ENCODE measurements around the gene MAGEB3. TPM values are rescaled to one million over a fixed set of nuclear protein-coding genes. Genes with fewer than 3 reads are reported as not detected.

The MAGEB3 gene
- polyA plus RNA-seq, 3 donors = not detected

GRCh38 chrX:30262763-30263162 lies 32.3 kb downstream of the MAGEB3 start:
- 70 to 80% (median 74%) methylated on average over 1 of the region's 1 CpG for WGBS, 3 donors
- no peak overlapping the region for H3K27ac ChIP-seq (ENCODE audit: low read depth, low read length)

DNA sequence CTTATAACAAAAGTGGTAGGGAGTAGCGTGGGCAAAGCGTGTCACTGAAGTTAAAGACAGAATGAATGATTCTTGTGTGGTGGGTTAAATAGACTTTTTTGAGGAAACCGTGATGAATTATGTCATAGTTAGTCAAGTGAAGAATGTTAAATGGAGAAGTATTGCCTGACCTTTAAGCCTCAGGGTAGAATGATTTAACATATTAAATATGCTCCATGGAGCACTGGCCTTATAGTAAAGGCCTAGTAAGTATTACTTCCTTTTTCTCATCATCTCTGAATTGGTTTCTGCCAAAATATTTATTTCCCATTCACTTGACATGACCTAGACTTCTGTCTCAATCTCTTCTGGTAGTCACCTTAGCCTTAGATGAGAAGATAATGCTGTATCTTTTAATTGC lies 40.2 kb downstream of the MAGEB3 start:
- H3K27ac ChIP-seq (ENCODE audit: low read depth, low read length) = no peak overlapping the region
- 71 to 94% (median 82%) methylated on average over 3 of the region's 3 CpGs for WGBS, 3 donors

- 9 to 30% (median 21%) methylated on average over 1 of the region's 1 CpG for WGBS, 3 donors
- H3K27ac ChIP-seq (ENCODE audit: low read depth, low read length) = no peak overlapping the region
Measured at GRCh38 chrX:30275498-30275897, 45.0 kb downstream of the MAGEB3 start.

- no peak overlapping the region for H3K27ac ChIP-seq (ENCODE audit: low read depth, low read length)
- 41 to 92% (median 69%) methylated on average over 1 of the region's 1 CpG for WGBS, 3 donors
Measured at GRCh38 chrX:30278365-30278764, 47.9 kb downstream of the MAGEB3 start.

DNA sequence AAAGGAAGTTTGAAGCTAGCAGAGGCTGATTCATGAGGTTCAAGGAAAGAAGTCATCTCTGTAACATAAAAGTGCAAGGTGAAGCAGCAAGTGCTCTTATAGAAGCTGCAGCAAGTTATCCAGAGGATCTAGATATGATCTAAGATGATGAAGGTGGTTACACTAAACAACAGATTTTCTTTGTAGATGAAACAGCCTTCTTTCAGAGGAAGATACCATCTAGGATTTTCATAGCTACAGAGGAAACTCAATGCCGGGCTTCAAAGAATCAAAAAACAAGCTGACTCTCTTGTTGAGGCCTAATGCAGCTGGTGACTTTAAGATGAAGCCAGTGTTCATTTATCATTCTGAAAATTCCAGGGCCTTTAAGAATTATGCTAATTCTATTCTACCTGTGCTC lies 50.0 kb downstream of the MAGEB3 start:
- WGBS, 3 donors = 82 to 94% (median 93%) methylated on average over 1 of the region's 1 CpG
- H3K27ac ChIP-seq (ENCODE audit: low read depth, low read length) = no peak overlapping the region

DNA sequence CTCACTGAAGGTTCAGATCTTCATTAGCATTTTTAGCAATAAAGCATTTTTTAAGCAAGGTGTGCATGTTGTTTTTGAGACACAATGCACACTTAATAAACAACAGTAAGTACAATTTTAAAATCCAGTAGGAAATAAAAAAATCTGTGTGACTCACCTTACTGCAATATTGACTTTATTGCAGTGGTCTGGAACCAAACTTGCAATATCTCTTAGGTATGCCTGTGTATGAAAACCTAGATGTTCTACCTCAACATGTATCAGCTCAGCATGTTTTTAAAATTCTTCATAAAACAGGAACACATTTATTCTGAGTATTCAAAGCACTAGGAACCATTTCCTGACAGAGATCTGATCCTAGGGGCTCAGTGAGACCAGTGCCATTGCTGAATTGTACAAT lies 52.1 kb downstream of the MAGEB3 start:
- no peak overlapping the region for H3K27ac ChIP-seq (ENCODE audit: low read depth, low read length)

DNA sequence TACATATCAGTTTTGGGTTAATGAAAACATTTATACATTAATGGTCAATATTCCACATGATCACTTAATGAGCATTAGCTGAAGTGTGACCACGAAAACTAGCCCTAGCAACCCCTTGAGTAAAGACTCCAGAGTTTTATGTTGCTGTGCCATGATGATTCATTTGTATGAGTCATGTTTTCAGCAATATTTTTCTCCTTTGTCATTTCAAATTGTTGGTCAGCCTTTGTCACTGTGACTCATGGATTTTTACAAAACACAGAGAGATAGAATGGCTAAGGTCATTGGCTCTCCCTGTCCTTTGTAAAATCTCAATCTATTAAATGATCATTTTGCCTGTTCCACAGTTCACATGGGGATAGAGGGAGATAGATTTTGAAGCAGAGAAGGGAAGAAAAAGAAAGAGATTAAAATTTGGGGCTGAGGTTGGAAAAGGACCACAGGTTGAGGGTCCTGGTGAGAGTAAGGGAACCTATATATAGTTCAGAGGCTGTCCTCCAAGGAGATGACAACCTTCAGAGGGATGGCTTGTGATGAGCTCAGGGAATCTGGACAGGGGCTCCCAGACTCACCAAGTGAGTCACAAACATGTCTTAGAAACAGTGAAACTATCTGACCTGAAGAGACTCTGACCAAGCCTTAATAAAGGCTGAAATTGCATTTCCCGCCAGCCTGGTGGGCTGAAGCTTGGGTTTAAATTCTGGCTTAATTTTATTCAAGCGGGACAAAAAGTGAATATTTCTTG lies 53.2 kb downstream of the MAGEB3 start:
- H3K27ac ChIP-seq (ENCODE audit: low read depth, low read length) = no peak overlapping the region
- 54 to 76% (median 74%) methylated on average over 3 of the region's 3 CpGs for WGBS, 3 donors

Other genes with a start within 250 kb of the MAGEB3 start
- gene MAGEB2, start 15.1 kb upstream of the MAGEB3 start, polyA plus RNA-seq = not detected
- not detected for gene MAGEB4, start 11.3 kb downstream of the MAGEB3 start, polyA plus RNA-seq
- not detected for gene MAGEB1, start 16.5 kb downstream of the MAGEB3 start, polyA plus RNA-seq
- gene NR0B1, start 78.7 kb downstream of the MAGEB3 start, polyA plus RNA-seq = 1 to 10 TPM in 1 of 3 donors, under 1 TPM in 1, not detected in 1; 0.13 to 1.4 TPM

All from adipose tissue (tissue), 3 donors.